ENCODE data around the gene TBC1D13. TPM values are rescaled to one million over a fixed set of nuclear protein-coding genes. Genes with fewer than 3 reads are reported as not detected.
"Not testable (repeated sequence)": the region's sequence is repeated elsewhere in the genome, so short reads cannot be mapped to it uniquely, and the experiment has no call there.

Gene TBC1D13
- total and polyA plus RNA-seq, 9 donors, result 10.7 to 32.2 (median 26.3) TPM

DNA sequence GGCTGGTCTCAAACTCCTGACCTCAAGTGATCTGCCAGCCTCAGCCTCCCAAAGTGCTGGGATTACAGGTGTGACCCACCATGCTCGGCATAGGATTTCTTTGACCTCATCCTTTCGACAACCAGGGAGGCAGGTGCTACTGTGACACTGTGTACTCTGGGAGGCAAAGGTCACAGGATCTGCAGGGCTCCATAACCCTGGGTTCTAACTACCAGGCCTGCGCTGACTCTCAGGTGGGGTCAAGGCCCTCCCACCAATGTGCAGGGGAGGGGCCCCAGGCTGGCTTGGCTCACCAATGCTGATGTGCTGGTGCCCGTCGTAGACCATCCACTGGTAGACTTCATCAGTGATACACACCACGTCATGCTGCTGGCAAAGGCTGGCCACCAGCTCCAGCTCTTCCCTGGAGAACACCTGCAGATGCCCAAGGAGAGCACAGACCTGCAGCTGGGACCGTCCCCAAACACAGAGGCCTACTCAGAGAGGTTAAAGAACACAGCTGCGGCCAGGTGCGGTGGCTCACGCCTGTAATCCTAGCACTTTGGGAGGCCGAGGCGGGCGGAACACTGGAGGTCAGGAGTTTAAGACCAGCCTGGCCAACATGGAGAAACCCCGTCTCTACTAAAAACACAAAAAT, 49.6 kb downstream of the TBC1D13 start:
- H3K4me3 ChIP-seq, result no peak overlapping the region
- H3K27me3 ChIP-seq, result no peaks in the 10 kb centered on the region
- no peaks in the 10 kb centered on the region for H3K36me3 ChIP-seq
- WGBS, 3 donors, result 89 to 96% (median 91%) methylated on average over 14 of the region's 14 CpGs
- intact Hi-C loops (cut with DNase I), result no loop called here
- H3K4me1 ChIP-seq (ENCODE audit: insufficient read depth), result no peaks in the 10 kb centered on the region
- H3K27ac ChIP-seq, result no peak overlapping the region
- no peak for DNase-seq
- no peaks in the 10 kb centered on the region for H3K9me3 ChIP-seq
- TF ChIP-seq EP300 (IDR thresholded peaks at IDR 0.05), result no peak

DNA sequence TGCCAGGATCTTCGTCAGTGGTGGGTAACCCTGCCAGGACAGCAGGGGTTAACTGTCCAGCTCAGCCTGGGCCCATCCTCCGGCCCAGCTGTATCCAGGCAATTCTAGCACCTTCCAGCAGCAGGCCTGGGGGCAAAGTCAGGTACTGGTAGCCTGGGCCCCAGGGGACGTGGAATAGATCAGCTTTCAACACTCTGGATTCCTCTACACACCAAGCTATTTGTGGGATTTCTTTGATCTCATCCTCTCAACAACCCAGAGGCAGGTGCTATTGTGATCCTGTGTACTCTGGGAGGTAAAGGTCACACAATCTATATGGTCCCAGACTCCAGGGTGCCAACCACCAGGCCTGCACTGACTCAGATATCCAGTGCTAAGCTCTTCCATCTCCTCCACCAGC, 51.3 kb downstream of the TBC1D13 start:
- no peaks in the 10 kb centered on the region for H3K4me1 ChIP-seq (ENCODE audit: insufficient read depth)
- no peak overlapping the region for H3K27ac ChIP-seq
- H3K27me3 ChIP-seq, result no peaks in the 10 kb centered on the region
- 76 to 77% (median 77%) methylated on average over 3 of the region's 3 CpGs for WGBS, 3 donors
- no peak for DNase-seq
- H3K9me3 ChIP-seq, result no peaks in the 10 kb centered on the region
- no peak for TF ChIP-seq CTCF (IDR thresholded peaks at IDR 0.05)
- TF ChIP-seq POLR2A (IDR thresholded peaks at IDR 0.05), result no peak
- TF ChIP-seq EP300 (IDR thresholded peaks at IDR 0.05), result no peak
- intact Hi-C loops (cut with DNase I), result no loop called here
- H3K36me3 ChIP-seq, result no peaks in the 10 kb centered on the region
- no peak overlapping the region for H3K4me3 ChIP-seq

DNA sequence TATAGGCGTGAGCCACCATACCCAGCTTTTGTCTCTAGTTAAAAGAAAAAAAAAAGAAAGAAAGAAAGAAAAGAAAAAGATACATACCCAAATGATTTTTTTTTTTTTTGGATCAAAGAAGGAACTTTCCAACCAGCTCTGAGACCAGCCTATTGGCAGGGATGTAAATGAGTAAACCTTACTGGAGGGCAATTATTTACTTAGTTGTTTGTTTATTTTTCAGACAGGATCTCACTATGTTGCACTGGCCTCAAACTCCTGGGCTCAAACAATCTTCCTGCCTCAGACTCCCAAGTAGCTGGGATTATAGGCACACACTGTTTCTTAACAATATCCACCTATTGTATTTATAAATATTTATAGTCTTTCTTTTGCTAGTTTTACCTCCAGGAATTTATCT, 53.5 kb downstream of the TBC1D13 start:
- Histone ChIP-seq H3K9me3 (no peaks in the 10 kb centered on the region), H3K36me3 (no peaks in the 10 kb centered on the region), H3K27ac (no peak overlapping the region), H3K27me3 (no peaks in the 10 kb centered on the region), H3K4me1 (ENCODE audit: insufficient read depth) (no peaks in the 10 kb centered on the region), H3K4me3 (no peak overlapping the region)
- no peak for DNase-seq
- intact Hi-C loops (cut with DNase I), result no loop called here
- WGBS, 3 donors, result 94 to 100% (median 96%) methylated on average over 1 of the region's 1 CpG
- TF ChIP-seq POLR2A (IDR thresholded peaks at IDR 0.05) (no peak), EP300 (IDR thresholded peaks at IDR 0.05) (no peak), CTCF (IDR thresholded peaks at IDR 0.05) (no peak)

GRCh38 chr9:128841694-128842492, 54.8 kb downstream of the TBC1D13 start:
- 86 to 87% (median 86%) methylated on average over 12 of the region's 12 CpGs for WGBS, 3 donors
- intact Hi-C loops (cut with DNase I), result no loop called here
- no peak for DNase-seq
- Histone ChIP-seq H3K27me3 (no peaks in the 10 kb centered on the region), H3K4me3 (no peak overlapping the region), H3K4me1 (ENCODE audit: insufficient read depth) (no peaks in the 10 kb centered on the region), H3K9me3 (no peaks in the 10 kb centered on the region), H3K36me3 (no peaks in the 10 kb centered on the region), H3K27ac (no peak overlapping the region)
- TF ChIP-seq EP300 (IDR thresholded peaks at IDR 0.05) (no peak), POLR2A (IDR thresholded peaks at IDR 0.05) (no peak), CTCF (IDR thresholded peaks at IDR 0.05) (no peak)

DNA sequence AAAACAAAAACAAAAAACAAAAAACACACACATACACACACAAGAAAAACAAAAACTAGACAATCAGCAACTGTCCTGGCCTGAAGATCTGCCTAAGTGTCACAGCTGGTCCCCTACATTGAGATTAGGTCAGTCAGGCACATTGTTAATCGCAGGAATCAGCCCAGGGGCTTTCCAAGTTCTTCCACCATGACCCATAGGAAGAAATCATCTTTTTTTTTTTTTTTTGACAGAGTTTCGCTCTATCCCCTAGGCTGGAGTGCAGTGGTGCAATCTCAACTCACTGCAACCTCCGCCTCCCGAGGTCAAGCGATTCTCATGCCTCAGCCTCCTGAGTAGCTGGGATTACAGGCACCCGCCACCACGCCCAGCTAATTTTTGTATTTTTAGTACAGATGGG, 56.1 kb downstream of the TBC1D13 start:
- H3K4me3 ChIP-seq; H3K9me3 ChIP-seq; intact Hi-C loops (cut with DNase I); H3K4me1 ChIP-seq (ENCODE audit: insufficient read depth); H3K27ac ChIP-seq; H3K27me3 ChIP-seq; DNase-seq; H3K36me3 ChIP-seq: not testable (repeated sequence)
- WGBS, 3 donors, result 94 to 97% (median 97%) methylated on average over 7 of the region's 7 CpGs

Measured in ovary (tissue), 9 donors.